T-helper 2 cell treated with Interferon-gamma antibody and Interleukin-4, amounts not matched to agents 100 ng/mL and 5 ng/mL, for 36 hours (primary cell): ENCODE results near the gene IRGC. TPM values are rescaled to one million over a fixed set of nuclear protein-coding genes. Genes with fewer than 3 reads are reported as not detected.
"Not testable (repeated sequence)": the region's sequence is repeated elsewhere in the genome, so short reads cannot be mapped to it uniquely, and the experiment has no call there.

ENCODE experiments used
- intact Hi-C: fragments of 100-400 bp; cut with micrococcal nuclease; formaldehyde crosslinking; loops from one replicate; pipeline ENCODE4 v1.15.1; 2023
- total RNA-seq: library from RNA; stranded (reverse); gene quantifications from 2 replicates; pipeline ENCODE4 v1.2.3, GENCODE V29; 2022

The IRGC gene, protein sequence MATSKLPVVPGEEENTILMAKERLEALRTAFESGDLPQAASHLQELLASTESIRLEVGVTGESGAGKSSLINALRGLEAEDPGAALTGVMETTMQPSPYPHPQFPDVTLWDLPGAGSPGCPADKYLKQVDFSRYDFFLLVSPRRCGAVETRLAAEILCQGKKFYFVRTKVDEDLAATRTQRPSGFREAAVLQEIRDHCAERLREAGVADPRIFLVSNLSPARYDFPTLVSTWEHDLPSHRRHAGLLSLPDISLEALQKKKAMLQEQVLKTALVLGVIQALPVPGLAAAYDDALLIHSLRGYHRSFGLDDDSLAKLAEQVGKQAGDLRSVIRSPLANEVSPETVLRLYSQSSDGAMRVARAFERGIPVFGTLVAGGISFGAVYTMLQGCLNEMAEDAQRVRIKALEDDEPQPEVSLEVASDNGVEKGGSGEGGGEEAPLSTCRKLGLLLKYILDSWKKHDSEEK
- total RNA-seq, result not detected in 2 replicates

DNA sequence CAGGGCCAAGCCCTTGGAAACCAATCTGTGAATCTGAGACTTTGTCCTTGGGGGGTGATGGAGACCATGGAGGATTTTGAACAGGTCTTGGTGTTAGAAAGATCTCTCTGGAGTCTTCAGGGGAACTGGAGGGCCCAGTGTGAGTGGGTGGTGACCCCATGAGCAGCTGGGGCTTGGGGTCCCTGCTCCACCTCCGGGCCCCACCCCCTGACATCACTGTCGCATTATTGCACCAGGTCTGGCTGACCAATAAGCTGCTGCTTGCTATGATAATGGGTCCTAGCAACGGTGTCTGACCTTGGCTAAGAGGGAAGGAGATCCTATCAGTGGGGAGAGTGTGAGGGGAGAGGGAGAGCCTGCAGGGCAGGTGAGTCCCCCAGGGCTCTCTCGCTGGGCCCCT is at the start of gene IRGC:
Gene IRGC, plus strand, starts transcription at position 301 of the 400 bp plus-strand sequence. CDS start 2,483 bp downstream, outside the sequence.
- intact Hi-C loops, result no loop called here

DNA sequence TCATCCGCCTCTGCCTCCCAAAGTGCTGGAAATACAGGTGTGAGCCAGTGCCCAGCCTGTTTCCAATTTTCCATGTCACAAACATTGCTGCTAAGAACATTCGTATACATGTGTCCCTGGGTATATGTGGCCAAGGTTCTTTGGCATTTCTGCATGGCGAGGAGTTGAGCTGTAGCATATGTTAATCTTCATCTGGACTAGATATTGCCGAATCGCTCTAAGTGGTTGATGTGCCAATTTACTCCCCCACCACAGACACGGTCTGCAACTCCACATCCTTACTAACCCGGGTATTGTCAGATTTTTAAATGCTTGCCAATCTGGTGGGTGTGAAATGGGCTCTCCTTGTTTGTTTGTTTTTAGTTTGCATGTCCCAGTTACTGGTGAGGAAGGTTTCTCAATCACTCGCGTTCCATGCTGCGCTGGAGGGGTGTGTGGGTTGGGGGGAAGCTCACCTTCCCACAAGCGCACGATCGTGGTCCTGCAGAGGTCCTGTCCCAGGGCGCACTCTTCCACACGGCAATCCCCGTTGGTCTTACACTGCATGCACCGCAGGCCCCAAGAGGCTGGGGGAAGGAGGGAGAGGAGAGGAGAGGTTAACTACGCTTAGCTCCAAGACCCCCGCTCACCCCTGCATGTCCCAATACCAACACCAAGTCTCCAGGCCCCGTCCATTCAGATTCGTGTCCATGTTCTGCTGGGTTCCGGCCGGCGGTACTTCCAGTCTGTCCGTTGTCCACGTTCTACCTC is 48.6 kb upstream of the IRGC start:
- intact Hi-C loops, result loop anchor here (5.0 kb wide), 1 partner anchor 100 kb away; no protein-coding TSS in a partner anchor

DNA sequence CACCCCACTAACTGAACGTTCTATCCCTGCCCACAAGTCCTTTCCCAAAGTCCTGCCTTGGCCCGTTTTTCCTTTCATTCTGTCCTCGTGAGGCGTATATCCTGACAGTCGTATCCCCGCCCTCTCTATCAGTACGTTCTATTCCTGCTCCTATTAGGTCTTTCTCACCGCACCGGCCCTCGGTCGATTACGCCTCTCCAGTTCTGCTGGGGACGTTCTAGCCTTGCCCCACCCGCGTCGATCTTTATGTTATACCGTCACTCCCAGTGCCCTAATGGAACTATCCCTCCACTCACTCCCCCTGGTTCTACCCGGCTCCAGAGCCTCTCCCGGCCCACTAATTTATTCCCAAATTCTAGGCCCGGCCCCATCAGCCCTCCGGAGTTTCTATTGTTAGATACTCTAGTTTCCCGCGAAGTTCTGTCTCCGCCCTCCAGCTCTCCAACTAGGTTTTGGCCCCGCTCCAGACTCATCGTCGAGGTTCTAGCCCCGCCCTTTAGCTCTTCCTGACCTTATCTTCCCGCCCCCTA is 47.9 kb upstream of the IRGC start:
- intact Hi-C loops, result loop anchor here (1.0 to 5.0 kb wide), 8 partner anchors 33 to 205 kb away; partner anchors contain the start of genes IRGQ, SMG9, ZNF428 and ZNF575

DNA sequence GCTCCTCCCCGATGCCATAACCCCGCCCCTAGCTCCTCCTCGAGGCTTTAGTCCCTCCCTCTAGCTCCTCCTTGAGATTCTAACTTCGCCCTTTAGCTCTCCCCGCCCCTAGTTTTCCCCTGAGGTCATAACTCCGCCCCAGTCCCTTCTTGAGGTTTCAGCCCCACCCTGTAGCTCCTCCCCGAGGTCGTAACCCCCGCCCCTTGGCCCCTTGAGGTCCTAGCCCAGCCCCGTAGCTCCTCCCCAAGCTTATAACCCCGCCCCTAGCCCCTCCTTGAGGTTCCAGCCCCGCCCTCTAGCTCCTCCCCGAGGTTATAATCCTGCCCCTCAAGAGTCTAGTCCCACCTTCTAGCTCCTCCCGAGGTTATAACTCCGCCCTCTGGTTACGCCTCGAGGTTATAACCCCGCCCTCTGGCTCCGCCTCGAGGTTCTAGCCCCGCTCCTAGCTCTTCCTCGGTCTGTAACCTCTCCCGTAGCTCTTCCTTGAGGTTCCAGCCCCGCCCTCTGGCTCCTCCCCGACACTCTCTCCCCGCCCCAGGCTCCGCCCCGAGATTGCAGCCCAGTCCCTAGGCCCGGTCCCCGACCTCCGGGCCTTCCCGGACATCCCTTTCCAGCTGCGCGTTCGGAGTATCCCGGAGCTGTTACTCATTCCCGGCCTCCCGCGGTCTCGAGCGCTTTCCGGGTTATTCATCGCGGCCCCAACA is 47.3 kb upstream of the IRGC start:
- intact Hi-C loops, result loop anchor here (1.0 to 5.0 kb wide), 8 partner anchors 33 to 205 kb away; partner anchors contain the start of genes IRGQ, SMG9, ZNF428 and ZNF575

DNA sequence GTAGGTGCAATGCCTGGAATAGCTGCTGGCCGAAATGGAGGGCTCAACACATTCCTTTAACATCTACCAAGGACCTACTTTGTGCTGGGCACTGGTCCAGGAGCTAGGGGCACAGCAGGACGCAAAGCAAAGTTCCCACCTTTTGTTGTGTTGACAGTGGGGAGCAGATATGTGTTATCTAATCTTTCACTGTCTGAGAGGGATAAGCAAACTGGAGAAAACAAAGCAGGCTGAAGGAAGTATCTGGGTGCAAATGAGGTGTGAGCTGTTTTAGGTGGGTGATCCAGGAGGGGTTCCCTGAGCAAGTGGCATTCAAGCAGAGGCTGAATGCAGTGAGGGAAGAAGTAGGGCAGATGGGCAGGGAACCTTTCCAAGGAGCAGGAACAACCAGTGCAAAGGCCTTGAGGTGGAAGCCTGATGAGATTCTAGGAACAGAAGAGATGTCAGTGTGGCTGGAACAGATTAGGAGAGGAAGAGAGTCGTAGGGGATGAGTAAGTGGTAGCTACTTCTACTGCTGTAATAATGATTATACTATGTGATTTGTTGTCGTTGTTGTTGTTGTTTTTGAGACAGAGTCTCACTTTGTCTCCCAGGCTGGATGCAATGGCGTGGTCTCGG is 43.7 kb upstream of the IRGC start:
- intact Hi-C loops, result no loop called here

DNA sequence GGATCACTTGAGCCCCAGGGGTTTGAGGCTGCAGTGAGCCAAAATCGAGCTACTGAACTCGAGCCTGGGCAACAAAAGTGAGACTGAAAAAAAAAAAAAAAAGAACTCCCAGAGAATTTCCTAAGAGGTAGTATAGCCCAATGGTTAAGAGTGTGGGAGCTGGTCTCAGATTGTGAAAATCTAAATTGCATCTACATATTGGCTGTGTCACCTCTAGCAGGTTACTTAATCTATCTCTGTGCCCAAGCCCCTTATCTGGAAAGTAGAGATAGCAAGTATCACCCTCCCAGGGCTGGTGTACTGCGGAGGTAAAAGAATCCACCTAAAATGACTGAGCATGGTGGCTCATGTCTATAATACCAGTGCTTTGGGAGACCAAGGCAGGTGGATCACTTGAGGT is 42.2 kb upstream of the IRGC start:
- intact Hi-C loops, result no loop called here

DNA sequence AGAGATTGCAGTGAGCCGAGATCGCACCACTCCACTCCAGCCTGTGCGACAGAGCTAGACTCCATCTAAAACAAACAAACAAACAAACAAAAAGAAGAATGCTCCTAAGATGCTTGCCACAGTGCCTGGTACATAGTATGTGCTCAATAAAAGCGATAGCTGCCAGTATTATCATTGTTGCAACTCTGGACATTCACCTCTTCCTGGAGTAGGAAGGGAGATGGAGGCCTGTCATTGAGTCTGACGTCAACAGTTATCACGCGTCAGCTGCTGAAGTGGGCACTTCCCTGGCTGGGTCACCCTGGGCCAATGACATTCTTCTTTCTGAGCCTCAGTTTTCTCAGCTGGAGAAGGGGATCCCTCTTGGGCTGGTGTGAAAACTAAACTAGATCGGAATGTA is 41.7 kb upstream of the IRGC start:
- intact Hi-C loops, result no loop called here

DNA sequence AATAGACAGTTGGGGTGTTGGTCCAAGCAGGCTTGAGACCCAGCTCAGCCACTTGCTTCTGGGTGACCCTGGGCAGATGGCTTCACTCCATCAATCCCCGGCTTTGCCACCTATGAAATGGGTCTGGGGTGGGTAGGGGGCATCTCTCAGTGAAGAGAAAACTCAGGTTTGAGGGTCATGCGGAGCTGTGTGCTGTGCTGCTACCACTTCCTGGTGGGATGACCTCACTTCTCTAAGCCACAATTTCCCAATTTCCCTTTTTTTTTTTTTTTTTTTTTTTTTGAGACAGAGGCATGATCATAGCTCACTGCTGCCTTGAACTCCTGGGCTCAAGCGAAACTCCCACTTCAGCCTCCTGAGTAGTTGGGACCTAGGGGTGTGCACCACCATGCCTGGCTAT is 41.3 kb upstream of the IRGC start:
- intact Hi-C loops, result no loop called here

DNA sequence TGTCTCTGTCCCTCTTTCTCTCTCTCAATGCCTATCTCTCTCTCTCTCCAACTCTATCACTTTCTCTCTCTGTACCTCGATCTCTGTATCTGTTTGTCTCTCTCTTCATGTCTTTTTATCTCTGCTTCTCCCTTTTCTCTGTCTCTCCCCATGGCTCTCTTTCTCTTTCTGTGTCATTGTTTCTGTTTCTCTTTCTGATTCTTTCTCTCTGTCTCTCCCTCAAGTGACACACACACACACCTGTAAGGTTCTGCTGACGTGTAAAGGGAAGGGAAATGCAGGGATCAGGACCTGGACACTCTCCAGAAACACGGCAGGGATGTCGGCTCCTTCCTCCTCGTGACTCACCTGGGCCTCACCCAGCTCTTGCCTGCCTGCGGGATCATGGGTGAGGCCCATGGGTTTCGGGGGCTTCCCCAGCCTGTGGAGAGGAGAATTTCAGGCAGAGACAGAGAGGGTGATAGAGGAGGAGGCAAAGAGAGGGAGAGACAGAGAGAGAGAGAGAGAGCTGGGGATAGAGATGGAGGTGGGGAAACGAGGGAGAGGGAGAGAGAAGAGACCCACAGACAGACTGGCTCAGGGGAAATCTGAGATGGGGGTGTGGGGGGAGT is 40.5 kb upstream of the IRGC start:
- intact Hi-C loops, result no loop called here

DNA sequence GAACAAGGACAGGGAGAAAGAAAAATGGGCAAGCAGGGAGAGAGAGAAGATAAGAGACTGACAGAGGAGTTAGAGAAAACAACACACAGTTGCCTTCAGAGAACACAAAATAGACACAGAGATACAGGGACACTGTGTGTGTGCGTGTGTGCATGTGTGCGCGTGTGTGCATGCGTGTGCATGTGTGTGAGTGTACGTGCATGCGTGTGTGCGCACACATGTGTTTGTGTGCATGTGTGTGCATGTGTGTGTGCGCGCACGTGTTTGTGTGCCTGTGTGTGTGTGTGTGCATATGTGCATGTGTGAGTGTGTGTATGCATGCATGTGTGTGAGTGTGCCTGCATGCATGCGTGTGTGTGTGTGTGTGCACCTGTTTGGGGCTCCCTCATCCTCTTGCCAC is 40.0 kb upstream of the IRGC start:
- intact Hi-C loops, result no loop called here

DNA sequence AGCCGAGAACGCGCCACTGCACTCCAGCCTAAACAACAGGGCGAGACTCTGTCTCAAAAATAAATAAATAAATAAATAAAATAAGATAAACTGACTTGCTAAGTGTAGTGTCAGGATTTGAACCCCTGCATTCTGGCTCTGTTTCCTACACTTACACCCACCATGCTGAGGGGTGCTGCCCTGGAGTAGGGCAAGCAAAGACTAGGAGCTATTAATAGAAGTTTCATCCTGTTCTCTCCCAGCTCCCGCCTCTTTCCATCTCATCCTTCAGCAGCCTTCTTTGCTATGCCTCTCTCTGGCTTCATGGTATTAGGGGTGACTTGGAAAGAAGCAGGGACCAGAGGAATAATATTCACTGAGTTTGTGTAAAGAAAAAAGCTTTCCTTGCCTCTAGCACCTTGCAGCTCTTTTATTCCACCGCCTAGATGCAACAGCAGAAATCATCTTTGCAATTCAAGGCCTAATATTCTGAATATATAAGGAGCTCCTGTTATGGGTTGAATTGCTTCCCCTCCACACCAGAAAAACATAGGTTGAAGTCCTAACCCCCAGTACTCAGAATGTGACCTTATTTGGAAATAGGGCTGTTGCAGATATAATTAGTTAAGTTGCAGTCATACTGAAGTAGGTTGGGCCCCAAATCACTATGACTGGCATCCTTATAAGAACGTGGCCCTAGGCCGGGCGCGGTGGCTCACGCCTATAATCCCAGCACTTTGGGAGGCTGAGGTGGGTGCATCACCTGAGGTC is 37.2 kb upstream of the IRGC start:
- intact Hi-C loops, result no loop called here

DNA sequence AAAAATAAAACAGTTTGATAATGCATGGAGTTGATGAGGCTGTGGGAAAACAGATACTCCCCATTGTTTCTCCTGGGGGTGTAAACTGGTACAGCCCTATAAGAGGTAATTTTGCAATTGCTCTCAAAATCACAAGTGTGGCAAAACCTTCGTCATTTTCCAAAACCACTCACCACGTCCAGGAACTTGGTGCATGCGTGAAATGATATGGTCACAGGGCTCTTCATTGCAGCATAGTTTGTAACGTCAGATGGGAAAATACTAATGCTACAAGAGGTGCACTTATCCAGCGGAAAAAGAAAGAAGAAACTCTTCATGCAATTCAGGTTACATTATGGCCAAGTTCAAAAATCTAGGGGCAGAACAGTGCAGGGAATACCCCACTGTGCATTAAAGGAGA is 34.1 kb upstream of the IRGC start:
- intact Hi-C loops, result no loop called here

DNA sequence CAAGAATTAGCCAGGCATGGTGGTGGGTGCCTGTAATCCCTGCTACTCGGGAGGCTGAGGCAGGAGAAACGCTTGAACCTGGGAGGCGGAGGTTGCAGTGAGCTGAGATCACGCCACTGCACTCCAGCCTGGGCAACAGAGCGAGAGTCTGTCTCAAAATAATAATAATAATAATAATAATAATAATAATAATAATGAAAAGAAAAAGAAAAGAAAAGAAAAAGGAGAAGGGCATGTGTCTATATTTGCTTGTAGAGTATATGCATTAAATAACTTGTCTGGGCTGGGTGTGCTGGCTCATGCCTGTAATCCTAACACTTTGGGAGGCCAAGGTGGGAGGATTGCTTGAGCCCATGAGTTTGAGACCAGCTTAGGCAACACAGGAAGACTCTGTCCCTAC is 33.6 kb upstream of the IRGC start:
- intact Hi-C loops, result not testable (repeated sequence)

DNA sequence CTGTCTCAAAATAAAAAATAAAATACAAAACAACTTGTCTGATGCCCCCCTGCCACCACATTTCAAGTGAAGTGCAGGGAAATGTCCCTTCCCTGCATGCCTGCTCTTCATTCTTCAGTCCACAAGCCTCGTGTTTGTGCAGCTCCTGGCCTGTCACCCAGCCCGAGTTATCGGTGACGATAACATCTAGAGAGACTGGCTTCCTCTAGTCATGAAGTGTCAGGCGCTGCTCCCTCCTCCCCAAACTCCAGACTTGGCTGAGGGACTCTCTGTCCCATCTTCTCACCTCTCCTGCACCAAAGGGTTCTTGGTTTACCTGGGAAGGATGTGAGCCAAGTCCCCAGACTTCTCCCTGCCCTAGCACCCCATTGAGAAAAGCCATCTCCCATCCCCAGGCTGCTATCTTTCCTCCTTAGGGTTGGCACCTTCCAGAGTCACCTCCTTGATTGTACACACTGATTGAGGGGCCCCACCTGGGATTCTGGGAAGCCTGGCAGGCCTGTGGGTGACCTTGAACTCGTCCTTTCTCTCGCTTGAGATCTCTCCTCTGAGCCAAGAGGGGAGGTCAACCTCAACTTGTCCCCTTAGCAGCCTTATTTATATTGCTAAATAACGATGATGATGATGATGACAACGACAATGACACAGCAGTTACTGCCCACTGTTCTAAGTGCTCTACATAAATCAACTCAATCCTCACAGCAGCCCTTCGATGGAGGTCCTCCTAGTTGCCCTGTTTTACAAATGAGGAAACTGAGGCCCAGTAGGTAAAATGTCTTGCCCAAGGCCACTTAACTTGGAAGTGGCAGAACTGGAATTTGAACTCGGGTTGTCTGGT is 32.8 kb upstream of the IRGC start:
- intact Hi-C loops, result no loop called here

DNA sequence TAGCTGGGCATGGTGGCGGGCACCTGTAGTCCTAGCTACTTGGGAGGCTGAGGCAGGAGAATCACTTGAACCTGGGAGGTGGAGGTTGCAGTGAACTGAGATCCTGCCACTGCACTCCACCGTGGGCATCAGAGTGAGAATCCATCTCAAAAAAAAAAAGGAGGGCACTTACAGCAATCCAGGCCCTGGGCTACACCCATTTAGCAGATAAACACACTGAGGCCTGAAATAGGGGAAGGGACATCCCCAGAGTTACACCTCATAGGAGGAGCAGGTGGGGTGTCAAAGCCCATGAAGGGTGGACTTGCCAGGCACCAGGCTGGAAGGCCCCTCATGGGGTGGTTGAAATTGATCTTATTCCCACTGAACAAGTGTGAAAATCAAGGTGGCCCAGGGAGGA is 32.0 kb upstream of the IRGC start:
- intact Hi-C loops, result no loop called here

DNA sequence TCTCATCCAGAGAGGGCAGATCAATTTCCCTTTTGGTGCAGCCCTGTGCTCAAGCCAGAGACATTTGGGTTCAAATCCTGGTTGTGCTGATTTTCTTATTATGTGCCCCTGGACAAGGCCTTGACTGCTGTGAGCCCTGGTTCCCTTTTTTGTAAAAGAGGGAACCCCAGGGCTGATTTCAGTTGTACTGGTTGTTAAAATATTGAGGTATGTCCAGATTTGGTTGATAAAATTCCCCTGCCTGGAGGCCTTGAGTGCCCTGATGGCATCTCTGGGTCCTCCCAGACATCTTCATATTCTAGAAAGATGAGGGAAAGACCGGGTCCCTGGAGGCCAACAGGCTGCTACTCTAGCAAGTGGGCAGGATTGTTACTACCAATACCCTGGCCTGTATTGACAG is 31.6 kb upstream of the IRGC start:
- intact Hi-C loops, result no loop called here

DNA sequence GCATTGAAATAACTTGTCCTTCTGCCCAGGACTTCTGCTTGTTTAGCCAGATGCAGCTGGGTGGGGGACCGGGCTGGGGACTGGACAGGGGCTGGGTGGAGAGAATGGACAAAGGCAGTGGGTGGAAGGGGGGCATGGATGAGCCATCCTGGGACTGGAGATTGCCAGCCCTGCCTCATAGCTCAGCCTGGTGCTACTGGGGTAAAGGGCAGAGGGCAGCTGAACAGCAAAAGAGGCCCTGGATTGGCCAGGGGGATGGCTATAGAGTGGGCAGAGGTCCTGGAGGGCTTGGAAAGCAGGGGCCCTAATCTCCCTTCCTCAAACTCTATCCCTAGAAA is 28.2 kb upstream of the IRGC start:
- intact Hi-C loops, result no loop called here

DNA sequence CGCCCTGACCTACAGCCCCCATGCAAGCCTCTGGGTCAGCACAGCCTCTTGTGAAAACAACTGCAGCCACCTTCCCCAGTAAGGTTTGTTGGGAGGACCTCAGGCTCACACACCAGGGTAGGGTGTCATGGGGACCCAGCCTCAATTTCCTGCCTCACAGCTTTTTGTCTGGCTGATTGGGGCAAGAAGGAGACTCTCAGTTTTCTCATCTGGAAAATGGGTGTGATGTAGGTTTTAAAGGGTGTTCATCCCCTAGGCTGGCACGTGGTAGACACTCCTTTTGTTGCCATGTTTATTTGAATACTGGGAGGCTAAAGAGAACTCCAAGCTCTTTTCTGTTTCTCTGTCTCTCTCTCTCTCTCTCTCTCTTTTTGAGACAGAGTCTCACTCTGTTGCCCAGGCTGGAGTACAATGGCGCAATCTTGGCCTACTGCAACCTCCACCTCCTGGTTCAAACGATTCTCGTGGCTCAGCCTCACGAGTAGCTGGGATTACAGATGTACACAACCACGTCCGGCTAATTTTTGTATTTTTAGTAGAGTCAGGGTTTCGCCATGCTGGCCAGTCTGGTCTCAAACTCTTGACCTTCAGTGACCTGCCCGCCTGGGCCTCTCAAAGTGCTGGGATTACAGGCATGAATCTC is 27.7 kb upstream of the IRGC start:
- intact Hi-C loops, result no loop called here

DNA sequence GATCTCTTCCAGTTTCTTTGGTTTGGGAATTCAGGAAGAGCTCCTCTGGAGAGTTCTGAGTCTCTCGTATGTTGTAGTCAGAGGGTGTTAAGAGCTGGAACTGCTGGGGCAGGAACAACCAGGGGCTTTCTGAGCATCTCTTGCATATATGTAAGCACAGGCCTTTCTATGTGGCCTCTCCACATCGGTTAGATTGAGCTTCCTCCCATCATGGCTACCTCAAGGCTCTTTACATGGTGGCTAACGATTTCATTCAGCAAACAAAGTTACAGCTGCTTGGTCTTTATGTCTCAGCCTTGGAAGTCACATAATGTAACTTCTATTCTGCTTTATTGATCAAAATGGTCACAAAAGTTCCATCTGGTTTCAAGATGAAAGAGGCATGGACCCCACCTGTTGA is 25.4 kb upstream of the IRGC start:
- intact Hi-C loops, result no loop called here
